Left renal cortex interstitium (tissue), 4 donors: ENCODE measurements around the gene FARS2. TPM values are rescaled to one million over a fixed set of nuclear protein-coding genes. Genes with fewer than 3 reads are reported as not detected.

Source experiments
- DNase-seq, 4 donors: peaks; one replicate each; pipeline ENCODE4 v3.0.0-alpha.2; 2013; ENCODE audit warnings: low read depth in 4 of 4, low spot score in 2 of 4, missing footprints in 1 of 4
- polyA plus RNA-seq, 4 donors: library from polyadenylated mRNA; unstranded; fragments of 120-200 nt; gene quantifications; one replicate each; pipeline ENCODE4 v1.2.1, GENCODE V29; 2013; ENCODE audit not compliant: insufficient read length in 4 of 4

FARS2 gene
- polyA plus RNA-seq, 4 donors: 20.4 to 23.0 (median 21.8) TPM

GRCh38 chr6:5493806-5494205 is 232.5 kb downstream of the FARS2 start:
- DNase-seq: no peak

- DNase-seq: no peak
Measured at GRCh38 chr6:5497896-5498578, 236.7 kb downstream of the FARS2 start.

DNA sequence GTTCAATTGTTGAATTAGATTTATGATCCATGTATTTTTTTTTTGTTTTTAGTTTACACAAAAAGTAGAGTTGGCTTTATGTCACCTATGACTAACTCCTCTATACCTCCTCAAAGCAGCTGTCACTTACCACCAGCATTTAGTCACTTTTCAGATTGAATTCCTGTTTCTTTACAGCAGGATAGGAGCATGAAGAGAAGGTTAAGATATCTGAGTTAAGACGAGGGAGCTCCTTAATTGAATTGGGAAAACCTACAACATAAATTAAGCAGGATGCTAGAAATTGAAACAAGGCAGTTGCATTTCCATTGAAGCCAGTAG is 237.2 kb downstream of the FARS2 start:
- no peak for DNase-seq

- no peak for DNase-seq
Measured at GRCh38 chr6:5499644-5500306, 238.5 kb downstream of the FARS2 start.

- no peak for DNase-seq
Measured at GRCh38 chr6:5501837-5502236, 240.5 kb downstream of the FARS2 start.

DNA sequence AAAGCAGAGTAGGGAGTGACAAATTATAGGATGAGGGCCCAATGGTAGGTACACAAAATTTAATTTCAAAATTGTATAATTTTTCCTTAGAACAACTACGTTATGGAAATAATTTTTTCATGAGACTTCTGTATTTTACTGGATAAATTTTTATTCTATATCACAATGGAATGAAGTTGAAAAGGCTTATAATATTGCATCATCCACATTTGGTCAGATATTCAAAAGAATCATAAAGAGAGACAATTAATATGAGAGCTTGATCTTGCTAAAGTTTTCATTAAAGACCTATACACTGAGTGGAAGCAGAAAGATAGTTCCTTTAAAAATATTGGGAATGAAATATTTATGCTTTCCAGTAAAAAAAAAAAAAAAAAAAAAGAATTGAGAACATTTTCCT is 242.8 kb downstream of the FARS2 start:
- no peak for DNase-seq

GRCh38 chr6:5506149-5506548 is 244.8 kb downstream of the FARS2 start:
- DNase-seq: no peak

- DNase-seq: peak in 3 of 4 donors; percentile 22 to 41 (median 32)
Measured at GRCh38 chr6:5506597-5506996, 245.3 kb downstream of the FARS2 start.

GRCh38 chr6:5507131-5507681 is 245.9 kb downstream of the FARS2 start:
- no peak for DNase-seq

- no peak for DNase-seq
Measured at GRCh38 chr6:5509106-5509505, 247.8 kb downstream of the FARS2 start.

GRCh38 chr6:5510331-5511133 is 249.2 kb downstream of the FARS2 start:
- no peak for DNase-seq

DNA sequence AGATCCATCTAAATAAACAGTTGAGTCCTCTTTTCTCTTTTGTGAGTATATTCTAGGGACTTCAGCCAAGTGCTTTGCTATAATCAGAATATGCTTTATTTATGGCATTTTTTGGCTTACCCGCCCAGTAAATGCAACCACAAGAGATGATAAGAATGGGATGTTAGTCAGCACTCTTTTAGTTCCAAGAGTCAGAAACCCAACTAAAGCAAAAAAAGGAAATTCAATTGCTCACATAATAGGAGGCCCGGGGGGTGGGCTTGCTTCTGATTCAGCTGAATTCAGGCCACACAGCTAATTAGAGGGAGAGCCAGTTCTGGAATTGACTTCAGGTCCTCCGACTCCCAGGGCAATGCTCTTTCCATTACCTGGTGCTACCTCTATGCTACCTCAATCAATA is 250.6 kb downstream of the FARS2 start:
- DNase-seq: no peak

DNA sequence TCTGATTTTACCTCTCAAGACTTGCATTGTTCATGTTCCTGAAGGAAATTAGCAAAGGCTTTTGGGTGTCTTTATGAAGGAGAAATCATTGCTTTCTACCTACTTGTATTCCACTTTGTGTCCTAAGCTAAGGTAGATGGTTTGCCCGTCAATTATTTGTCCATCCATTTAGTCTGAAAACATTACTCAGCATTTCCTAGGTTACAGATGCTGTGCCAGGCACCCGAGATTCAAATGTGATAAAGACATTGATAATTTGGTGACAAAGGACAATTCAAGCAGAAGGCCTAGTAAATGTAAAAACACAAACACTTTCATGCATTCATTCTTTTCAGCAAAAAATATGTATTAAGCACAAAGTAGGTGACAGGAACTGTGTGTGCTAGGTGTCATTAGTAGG is 251.1 kb downstream of the FARS2 start:
- DNase-seq: no peak

DNA sequence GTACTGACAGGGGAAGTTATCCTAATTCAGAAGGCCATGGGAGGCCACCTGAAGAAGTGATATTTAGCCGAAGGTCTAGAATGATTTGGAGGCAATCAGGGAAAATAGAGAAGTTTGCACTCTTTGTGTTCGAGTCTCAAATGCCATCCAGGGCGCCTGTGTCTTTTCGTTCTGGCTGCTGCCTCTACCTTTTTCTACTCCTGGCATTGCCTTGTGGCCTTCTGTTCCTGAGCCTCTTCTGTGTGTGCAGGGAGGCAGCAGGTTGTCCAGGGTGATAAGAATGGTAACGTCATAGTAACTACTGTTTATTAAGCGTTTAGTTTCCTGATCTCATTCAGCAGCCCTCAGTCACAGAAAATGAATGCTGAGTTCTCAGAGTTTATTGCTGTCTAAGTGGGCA is 252.1 kb downstream of the FARS2 start:
- no peak for DNase-seq

DNA sequence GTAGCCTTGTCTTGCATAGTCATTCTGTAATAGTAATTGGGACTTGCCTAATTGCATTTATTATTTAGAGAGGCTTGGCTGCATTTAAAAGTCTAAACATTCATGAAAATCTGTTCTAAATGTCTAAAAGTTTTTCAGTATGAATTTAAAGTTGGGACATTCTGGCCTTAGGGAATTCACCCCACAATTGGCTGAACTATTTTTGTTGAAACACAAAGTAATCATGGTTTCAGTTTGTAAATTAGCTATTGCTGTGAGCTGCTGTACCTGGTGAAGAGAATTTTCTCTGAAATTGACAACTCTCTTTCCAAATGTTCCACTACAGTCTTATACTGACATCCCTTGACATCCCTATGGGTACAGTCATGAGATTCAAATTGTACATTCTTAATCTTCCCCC is 253.0 kb downstream of the FARS2 start:
- DNase-seq: no peak

DNA sequence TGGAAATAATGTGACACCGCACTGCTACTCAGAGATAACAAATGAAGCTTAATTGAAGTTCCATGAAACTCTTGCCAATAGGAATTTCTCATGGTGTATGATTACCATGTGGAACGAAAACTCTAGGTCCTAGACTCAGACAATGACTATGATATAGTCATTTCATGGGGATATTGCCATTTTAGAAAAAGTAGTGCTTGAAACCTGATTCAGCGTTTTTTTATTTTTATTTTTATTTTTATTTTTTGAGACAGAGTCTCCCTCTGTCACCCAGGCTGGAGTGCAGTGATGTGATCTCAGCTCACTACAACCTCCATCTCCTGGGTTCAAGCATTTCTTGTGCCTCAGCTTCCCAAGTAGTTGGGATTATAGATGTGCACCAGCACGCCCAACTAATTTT is 253.9 kb downstream of the FARS2 start:
- DNase-seq: no peak

DNA sequence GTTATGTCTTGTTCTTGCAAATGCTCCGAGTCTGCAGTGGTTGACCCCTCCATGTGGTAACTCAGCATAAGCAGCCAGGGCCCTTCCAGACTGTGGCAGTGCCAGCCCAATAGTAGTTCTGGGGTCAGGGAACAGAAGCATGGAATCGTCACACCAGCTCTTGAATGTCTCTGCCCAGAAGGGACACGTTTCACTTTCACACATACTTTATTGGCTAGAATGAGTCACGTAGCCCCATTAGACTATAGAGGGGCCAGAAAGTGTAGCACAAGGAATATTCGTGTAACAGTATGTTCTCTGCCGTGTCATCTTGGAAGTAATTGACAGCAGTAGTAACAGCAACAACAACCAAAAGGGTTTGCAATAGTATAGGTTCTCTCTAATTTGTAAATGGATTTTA is 254.7 kb downstream of the FARS2 start:
- DNase-seq: no peak

DNA sequence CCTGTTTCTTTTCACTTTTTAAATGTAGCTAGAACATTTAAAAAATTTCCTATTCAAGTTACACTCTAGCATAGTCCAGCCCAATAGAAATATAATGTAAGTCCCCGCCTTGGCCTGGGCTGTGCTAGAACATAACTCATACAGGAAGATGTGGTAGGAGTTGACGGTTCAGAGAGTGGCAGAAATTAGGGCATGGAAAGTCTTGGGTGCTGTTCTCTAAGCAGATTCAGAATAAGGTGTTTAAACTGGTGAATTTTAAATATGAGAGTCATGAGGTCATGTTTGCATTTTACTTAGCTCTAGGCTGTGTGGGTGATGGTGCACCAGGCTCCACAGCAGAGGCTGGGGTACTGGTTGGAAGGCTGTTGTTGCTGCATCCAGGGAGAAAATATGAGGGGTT is 256.5 kb downstream of the FARS2 start:
- DNase-seq: no peak

DNA sequence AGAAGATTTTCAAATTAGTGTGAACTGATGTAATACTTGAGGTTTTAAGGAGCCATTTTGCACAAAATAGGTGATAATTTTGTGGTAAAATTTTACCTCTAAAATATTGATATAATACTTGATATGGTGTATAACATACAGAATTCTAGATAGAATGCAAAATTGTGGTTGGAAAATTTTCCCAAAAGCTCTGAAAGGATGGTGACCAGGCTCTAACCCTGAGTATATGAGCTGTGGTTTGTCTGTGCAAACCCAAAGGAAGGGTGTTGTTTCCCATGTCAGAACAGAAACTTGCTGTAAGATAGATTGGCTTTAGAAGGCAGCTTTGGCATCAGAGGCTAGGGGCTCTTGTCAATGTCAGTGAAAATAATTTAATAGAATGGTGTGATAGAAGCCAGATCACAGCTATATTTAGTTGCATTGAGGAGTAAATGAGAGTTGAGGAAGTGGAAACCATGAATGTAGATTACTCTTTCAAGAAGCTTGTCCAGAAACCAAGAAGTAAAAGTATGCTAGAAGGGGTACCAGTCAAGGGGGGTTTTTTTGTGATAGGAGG is 257.7 kb downstream of the FARS2 start:
- no peak for DNase-seq

DNA sequence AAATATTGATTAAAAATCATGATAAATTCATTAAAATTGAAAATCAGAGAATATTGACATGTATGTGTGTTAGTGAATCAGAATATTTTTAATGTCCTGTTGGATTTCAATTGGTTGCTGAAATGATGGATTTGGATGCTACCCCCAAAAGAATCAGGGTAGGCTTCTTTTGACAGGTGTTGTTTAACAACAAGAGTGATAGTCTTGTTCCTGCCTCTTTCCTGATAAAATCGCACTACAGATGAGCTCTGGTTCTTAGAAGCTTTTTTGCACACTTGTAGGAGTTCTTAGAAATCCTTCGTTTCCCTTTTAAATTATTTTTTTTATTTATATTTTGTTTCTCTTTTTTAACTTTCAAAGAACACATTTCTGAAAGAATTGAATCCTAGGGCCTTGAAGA is 259.5 kb downstream of the FARS2 start:
- DNase-seq: no peak

DNA sequence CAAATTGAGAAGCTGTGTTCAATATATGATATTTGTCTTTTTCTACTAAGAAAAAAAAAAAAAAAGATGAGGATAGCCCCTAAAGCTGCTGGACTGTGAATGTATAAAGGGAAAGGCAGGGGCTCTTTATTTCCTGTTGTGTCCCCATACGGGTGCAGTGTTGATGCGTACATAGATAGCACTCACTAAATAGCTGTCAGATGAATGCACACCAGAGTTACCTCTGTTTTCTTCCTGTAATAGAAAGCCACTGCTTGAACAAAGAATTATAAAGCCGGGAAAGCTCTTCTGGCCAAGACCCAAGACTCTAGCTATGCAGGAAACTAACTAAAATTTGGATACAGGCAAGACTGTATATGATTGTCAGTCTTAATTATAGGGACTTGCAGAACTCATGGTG is 260.0 kb downstream of the FARS2 start:
- no peak for DNase-seq
